ENCODE data around the gene SPSB3.
A peak's percentile ranks its signal among the peaks of the same experiment; 100 is the strongest.

Gene SPSB3

DNA sequence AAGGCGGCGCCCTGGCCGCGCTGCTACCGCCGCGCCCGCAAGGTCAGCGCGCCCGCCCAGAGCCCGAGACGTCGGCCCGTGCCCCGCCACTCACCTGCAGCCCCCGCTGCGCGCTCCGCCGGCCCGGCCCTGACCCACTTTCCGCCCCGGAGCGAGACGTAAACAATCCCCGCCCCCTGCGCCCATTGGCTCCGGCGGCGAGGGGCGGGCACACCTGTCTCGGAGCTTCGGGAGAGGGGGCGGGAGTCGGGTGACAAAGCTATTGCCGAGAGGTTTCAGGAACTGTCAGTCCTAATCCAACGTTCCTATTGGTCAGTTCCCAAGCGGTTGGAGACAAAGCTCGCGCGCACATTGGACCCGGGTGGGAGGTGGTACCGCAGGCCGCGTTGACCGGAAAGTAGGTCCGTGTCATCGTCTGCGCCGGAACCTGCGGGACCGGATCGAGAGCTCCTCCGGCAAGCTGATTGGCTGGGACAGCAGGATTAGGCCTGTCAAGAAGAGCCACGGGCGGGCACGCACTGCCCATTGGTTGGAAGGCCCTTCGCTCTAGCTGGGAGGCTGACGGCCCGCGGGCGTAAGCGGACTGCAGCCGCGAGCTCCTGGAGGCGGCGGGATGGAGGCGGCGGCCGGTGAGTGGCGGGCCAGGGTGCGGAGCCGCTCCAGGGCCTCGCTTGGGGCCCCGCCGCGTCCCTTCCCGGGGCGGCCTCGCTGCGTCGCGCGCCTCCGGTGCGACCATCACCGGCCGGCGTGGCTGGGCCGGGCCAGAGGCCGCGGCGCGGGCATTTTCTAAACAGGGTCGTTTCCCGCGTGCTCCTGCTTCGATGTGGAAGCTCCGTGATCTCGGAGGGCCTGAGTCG lies at the start of gene SPSB3, which contains the start of gene NUBP2:
SPSB3 (minus strand) TSS at position 164 of the 857 bp plus-strand sequence. CDS start 1,088 bp downstream, outside the sequence.
NUBP2 (plus strand) TSS at position 553 of the 857 bp plus-strand sequence; CDS start at position 614, 61 bp downstream.
- Histone ChIP-seq H3K27me3 (ENCODE audit: control insufficient read depth in 1 of 2, insufficient read depth in 2 of 2, low read length in 2 of 2) (no peaks in the 10 kb centered on the region), H3K36me3 (ENCODE audit: control insufficient read depth in 2 of 2, insufficient read depth in 2 of 2, low read length in 2 of 2) (peaks cover 6 to 25% of the 10 kb centered on the region in 2 donors), H3K27ac (ENCODE audit: low read length) (peak within 1 kb of the TSS; percentile 73), H3K4me1 (ENCODE audit: control insufficient read depth, insufficient read depth, low read length) (peaks cover 39% of the 10 kb centered on the region), H3K9ac (ENCODE audit: low read length in 2 of 2) (peak within 1 kb of the TSS; percentile 76 to 91), H3K9me3 (ENCODE audit: control insufficient read depth in 2 of 2, low read length in 2 of 2) (no peaks in the 10 kb centered on the region), H3K4me3 (ENCODE audit: low read length in 2 of 2) (peak within 1 kb of the TSS; percentile 86 to 94)

GRCh38 chr16:1831186-1832075 lies 49.1 kb upstream of the SPSB3 start:
- Histone ChIP-seq H3K9me3 (ENCODE audit: control insufficient read depth in 2 of 2, low read length in 2 of 2) (no peaks in the 10 kb centered on the region), H3K36me3 (ENCODE audit: control insufficient read depth in 2 of 2, insufficient read depth in 2 of 2, low read length in 2 of 2) (peaks cover 5 to 10% of the 10 kb centered on the region in 2 donors), H3K4me3 (ENCODE audit: low read length in 2 of 2) (no peak overlapping the region), H3K27me3 (ENCODE audit: control insufficient read depth in 1 of 2, insufficient read depth in 2 of 2, low read length in 2 of 2) (no peaks in the 10 kb centered on the region), H3K9ac (ENCODE audit: low read length in 2 of 2) (no peak overlapping the region), H3K4me1 (ENCODE audit: control insufficient read depth, insufficient read depth, low read length) (peaks cover 19% of the 10 kb centered on the region), H3K27ac (ENCODE audit: low read length) (no peak overlapping the region)

GRCh38 chr16:1830213-1830612 lies 47.8 kb upstream of the SPSB3 start:
- Histone ChIP-seq H3K4me1 (ENCODE audit: control insufficient read depth, insufficient read depth, low read length) (peaks cover 28% of the 10 kb centered on the region), H3K4me3 (ENCODE audit: low read length in 2 of 2) (no peak overlapping the region), H3K9me3 (ENCODE audit: control insufficient read depth in 2 of 2, low read length in 2 of 2) (no peaks in the 10 kb centered on the region), H3K9ac (ENCODE audit: low read length in 2 of 2) (no peak overlapping the region), H3K27ac (ENCODE audit: low read length) (no peak overlapping the region), H3K27me3 (ENCODE audit: control insufficient read depth in 1 of 2, insufficient read depth in 2 of 2, low read length in 2 of 2) (no peaks in the 10 kb centered on the region), H3K36me3 (ENCODE audit: control insufficient read depth in 2 of 2, insufficient read depth in 2 of 2, low read length in 2 of 2) (peaks cover 5 to 10% of the 10 kb centered on the region in 2 donors)

DNA sequence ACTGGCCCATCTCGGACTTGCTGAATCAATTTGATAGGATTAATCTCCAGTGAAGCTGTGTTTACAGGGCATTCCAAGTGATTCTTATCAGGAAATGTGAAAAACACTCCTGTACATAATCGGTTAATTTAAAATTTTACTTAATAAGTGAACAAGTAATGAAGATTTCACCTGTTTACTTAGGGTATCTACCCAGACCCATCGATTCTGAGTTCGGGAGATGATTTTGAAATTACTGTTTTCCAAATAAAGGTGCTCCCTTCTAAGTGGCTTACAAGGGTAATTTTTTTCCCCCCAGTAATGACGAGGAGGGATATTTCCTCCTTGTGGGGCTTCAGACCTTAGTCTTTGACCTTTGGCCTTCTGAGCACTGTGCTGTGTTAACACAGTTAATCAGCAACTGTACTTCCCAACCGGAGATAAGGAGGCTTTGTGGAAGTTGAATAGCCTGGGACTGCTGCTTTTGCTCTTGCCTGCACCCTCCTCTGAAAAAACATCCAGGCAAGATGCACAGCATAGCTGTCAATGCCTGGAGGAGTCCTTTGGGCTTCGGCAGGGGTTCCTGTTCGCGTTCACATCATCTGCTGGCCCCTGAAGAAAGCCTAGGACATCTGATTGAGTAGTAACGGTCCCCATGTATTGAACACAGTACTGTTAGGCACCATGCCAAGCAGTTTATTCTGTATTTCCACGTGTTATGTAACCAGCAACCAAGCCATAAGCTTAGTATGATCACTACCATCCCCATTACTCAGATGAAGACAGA lies 46.5 kb upstream of the SPSB3 start:
- no peak overlapping the region for H3K27ac ChIP-seq (ENCODE audit: low read length)
- H3K4me3 ChIP-seq (ENCODE audit: low read length in 2 of 2) = peak overlapping the region in 1 of 2 donors; percentile 23
- H3K27me3 ChIP-seq (ENCODE audit: control insufficient read depth in 1 of 2, insufficient read depth in 2 of 2, low read length in 2 of 2) = no peaks in the 10 kb centered on the region
- peaks cover 32% of the 10 kb centered on the region for H3K4me1 ChIP-seq (ENCODE audit: control insufficient read depth, insufficient read depth, low read length)
- no peaks in the 10 kb centered on the region for H3K9me3 ChIP-seq (ENCODE audit: control insufficient read depth in 2 of 2, low read length in 2 of 2)
- peaks cover 5 to 10% of the 10 kb centered on the region in 2 donors for H3K36me3 ChIP-seq (ENCODE audit: control insufficient read depth in 2 of 2, insufficient read depth in 2 of 2, low read length in 2 of 2)
- no peak overlapping the region for H3K9ac ChIP-seq (ENCODE audit: low read length in 2 of 2)

DNA sequence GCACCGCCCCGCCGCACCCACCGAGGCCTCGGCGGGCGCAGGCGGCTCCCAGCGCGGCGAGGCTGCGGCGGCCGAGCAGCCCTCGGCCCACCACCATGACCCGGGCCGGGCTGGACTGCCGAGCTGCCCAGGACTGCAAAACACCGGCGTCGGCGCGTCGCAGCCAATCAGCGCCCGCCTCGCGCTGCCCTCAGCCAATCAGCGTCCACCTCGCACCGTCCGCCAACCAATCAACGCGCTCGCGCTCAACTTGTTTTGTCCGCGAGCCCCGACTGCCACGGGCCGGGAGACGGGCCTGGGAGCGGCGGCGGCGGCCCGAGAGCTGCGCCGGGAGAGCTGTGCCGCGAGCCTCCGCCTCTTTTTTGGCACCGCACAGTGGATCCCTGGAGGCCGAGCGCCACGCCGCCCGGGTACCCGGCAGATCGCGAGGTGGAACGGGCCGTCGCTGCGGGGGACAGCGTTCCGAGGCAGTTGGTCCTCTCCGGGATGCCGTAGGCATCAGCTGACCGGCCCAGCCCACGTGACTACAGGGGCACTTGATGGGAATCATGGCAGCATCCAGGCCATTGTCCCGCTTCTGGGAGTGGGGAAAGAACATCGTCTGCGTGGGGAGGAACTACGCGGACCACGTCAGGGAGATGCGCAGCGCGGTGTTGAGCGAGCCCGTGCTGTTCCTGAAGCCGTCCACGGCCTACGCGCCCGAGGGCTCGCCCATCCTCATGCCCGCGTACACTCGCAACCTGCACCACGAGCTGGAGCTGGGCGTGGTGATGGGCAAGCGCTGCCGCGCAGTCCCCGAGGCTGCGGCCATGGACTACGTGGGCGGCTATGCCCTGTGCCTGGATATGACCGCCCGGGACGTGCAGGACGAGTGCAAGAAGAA lies 44.6 kb upstream of the SPSB3 start, which contains the start of the genes FAHD1 and HAGH:
FAHD1 (plus strand) TSS at position 516 of the 883 bp plus-strand sequence; CDS start at position 549, 33 bp downstream.
HAGH (minus strand) TSS at position 135 of the 883 bp plus-strand sequence; CDS start at position 97, 38 bp downstream.
- Histone ChIP-seq H3K27ac (ENCODE audit: low read length) (peak within 1 kb of the TSS; percentile 66), H3K4me3 (ENCODE audit: low read length in 2 of 2) (peak within 1 kb of the TSS; percentile 97 to 100), H3K36me3 (ENCODE audit: control insufficient read depth in 2 of 2, insufficient read depth in 2 of 2, low read length in 2 of 2) (peaks cover 15% of the 10 kb centered on the region in 2 donors), H3K4me1 (ENCODE audit: control insufficient read depth, insufficient read depth, low read length) (peaks cover 33% of the 10 kb centered on the region), H3K27me3 (ENCODE audit: control insufficient read depth in 1 of 2, insufficient read depth in 2 of 2, low read length in 2 of 2) (no peaks in the 10 kb centered on the region), H3K9me3 (ENCODE audit: control insufficient read depth in 2 of 2, low read length in 2 of 2) (no peaks in the 10 kb centered on the region), H3K9ac (ENCODE audit: low read length in 2 of 2) (peak within 1 kb of the TSS; percentile 77 to 90)

- Histone ChIP-seq H3K9me3 (ENCODE audit: control insufficient read depth in 2 of 2, low read length in 2 of 2) (no peaks in the 10 kb centered on the region), H3K36me3 (ENCODE audit: control insufficient read depth in 2 of 2, insufficient read depth in 2 of 2, low read length in 2 of 2) (peaks cover 15 to 17% of the 10 kb centered on the region in 2 donors), H3K27me3 (ENCODE audit: control insufficient read depth in 1 of 2, insufficient read depth in 2 of 2, low read length in 2 of 2) (no peaks in the 10 kb centered on the region), H3K9ac (ENCODE audit: low read length in 2 of 2) (peak overlapping the region; percentile 64 to 71), H3K27ac (ENCODE audit: low read length) (no peak overlapping the region), H3K4me1 (ENCODE audit: control insufficient read depth, insufficient read depth, low read length) (peaks cover 33% of the 10 kb centered on the region), H3K4me3 (ENCODE audit: low read length in 2 of 2) (peak overlapping the region; percentile 67 to 100)
Observed at GRCh38 chr16:1825864-1826690, 43.7 kb upstream of the SPSB3 start.

- Histone ChIP-seq H3K9ac (ENCODE audit: low read length in 2 of 2) (peak overlapping the region; percentile 64 to 71), H3K36me3 (ENCODE audit: control insufficient read depth in 2 of 2, insufficient read depth in 2 of 2, low read length in 2 of 2) (peaks cover 12 to 15% of the 10 kb centered on the region in 2 donors), H3K27me3 (ENCODE audit: control insufficient read depth in 1 of 2, insufficient read depth in 2 of 2, low read length in 2 of 2) (no peaks in the 10 kb centered on the region), H3K4me3 (ENCODE audit: low read length in 2 of 2) (peak overlapping the region; percentile 67 to 100), H3K9me3 (ENCODE audit: control insufficient read depth in 2 of 2, low read length in 2 of 2) (no peaks in the 10 kb centered on the region), H3K27ac (ENCODE audit: low read length) (no peak overlapping the region), H3K4me1 (ENCODE audit: control insufficient read depth, insufficient read depth, low read length) (peaks cover 33% of the 10 kb centered on the region)
Observed at GRCh38 chr16:1825381-1825863, 43.1 kb upstream of the SPSB3 start.

GRCh38 chr16:1823821-1824220 lies 41.5 kb upstream of the SPSB3 start:
- Histone ChIP-seq H3K27ac (ENCODE audit: low read length) (no peak overlapping the region), H3K9ac (ENCODE audit: low read length in 2 of 2) (no peak overlapping the region), H3K9me3 (ENCODE audit: control insufficient read depth in 2 of 2, low read length in 2 of 2) (no peaks in the 10 kb centered on the region), H3K36me3 (ENCODE audit: control insufficient read depth in 2 of 2, insufficient read depth in 2 of 2, low read length in 2 of 2) (peaks cover 11 to 20% of the 10 kb centered on the region in 2 donors), H3K27me3 (ENCODE audit: control insufficient read depth in 1 of 2, insufficient read depth in 2 of 2, low read length in 2 of 2) (no peaks in the 10 kb centered on the region), H3K4me1 (ENCODE audit: control insufficient read depth, insufficient read depth, low read length) (peaks cover 24% of the 10 kb centered on the region), H3K4me3 (ENCODE audit: low read length in 2 of 2) (no peak overlapping the region)

Data from stomach smooth muscle (tissue), 2 donors.